Testis (tissue), 2 donors: ENCODE data around the gene TTLL11.

Source experiments
- POLR2A ChIP-seq: fragments of 450-650 bp; IDR thresholded peaks from one replicate; pipeline ENCODE4 v1.6.1; 2017; ENCODE audit warnings: antibody characterized with exemption, mild to moderate bottlenecking, moderate library complexity
- TF ChIP-seq, protein P1 (sequence below), 3 experiments: fragments of 450-650 bp in 2 of 3; fragments of 200-600 bp in 1 of 3; sonication (generic) in 1 of 3; IDR thresholded peaks; one replicate each; pipeline ENCODE4 v1.5.1; 2016 to 2019; ENCODE audit warnings: antibody characterized with exemption in 3 of 3, mild to moderate bottlenecking in 2 of 3, moderate library complexity in 1 of 3

GRCh38 chr9:121773954-121774714 lies 319.0 kb downstream of the TTLL11 start:
- TF ChIP-seq, protein P1, sequence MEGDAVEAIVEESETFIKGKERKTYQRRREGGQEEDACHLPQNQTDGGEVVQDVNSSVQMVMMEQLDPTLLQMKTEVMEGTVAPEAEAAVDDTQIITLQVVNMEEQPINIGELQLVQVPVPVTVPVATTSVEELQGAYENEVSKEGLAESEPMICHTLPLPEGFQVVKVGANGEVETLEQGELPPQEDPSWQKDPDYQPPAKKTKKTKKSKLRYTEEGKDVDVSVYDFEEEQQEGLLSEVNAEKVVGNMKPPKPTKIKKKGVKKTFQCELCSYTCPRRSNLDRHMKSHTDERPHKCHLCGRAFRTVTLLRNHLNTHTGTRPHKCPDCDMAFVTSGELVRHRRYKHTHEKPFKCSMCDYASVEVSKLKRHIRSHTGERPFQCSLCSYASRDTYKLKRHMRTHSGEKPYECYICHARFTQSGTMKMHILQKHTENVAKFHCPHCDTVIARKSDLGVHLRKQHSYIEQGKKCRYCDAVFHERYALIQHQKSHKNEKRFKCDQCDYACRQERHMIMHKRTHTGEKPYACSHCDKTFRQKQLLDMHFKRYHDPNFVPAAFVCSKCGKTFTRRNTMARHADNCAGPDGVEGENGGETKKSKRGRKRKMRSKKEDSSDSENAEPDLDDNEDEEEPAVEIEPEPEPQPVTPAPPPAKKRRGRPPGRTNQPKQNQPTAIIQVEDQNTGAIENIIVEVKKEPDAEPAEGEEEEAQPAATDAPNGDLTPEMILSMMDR (IDR thresholded peaks at IDR 0.05): no peak
- TF ChIP-seq POLR2A: no peak
